IPS DF 4.7 (cell line): ENCODE measurements around the gene ARID1B.
"Not testable (repeated sequence)": the region's sequence is repeated elsewhere in the genome, so short reads cannot be mapped to it uniquely, and the experiment has no call there.

Experiments
- DNase-seq: peaks from one replicate; pipeline ENCODE4 v3.0.0-alpha.2; 2013; ENCODE audit warnings: low spot score; ENCODE audit errors: extremely low read depth

The ARID1B gene

DNA sequence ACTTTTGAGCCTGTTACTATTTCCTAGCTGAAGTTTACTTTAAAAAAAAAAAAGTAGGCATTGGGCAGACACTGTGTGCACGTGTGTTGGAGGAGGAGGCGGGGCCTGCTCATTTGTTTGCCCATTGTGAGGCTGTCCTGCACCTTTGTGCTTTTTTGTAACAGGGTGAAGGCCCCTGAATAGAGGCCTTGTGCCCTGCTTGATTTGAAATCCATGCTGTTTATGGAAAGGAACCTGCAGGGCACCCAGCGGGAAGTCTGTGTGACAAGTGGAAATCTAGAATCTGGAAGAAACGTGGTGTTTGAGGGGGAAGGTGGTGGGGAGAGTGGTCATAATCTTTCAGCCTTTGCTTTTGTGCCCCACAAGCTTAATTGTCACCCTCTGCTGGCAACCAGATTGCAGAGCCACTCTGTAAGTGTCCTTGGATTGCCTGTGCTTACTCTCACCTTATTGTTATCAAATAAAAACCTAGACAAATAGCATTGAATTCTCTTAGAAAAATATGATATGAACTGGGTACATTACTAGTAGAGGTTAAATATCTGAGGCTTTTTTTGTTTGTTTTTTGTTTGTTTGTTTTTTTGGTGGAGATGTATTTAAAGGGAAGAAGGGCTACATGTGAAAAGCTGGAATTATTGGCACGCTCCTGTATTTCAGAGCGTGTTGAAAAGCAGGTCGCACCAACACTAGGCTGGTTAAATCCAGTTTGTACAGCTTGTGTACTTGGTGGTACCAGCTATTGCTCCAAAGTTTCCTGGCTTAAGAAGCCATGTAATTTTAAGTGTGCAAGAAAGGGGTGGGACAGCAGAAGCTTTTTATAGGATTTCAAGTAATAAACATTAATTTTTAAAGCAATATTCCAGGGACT is 156.3 kb downstream of the ARID1B start:
- no peak for DNase-seq

DNA sequence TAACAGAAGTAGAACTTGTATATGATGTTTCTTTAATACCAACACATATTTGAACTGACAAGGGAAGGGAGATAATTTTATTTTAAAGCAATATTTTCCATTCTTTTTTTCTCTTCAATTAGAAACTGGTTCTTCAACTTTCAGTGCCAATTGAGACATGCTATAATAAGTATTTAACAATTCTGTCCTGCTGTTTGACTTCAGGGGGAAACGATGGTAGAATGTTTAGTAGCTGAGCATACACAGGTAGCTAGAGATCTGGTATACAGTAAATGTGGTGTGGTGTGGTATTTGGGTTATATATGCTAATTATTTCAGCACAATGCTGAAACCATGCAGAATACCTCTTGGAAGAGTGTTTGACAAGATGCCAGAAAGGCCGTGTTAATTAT is 156.9 kb downstream of the ARID1B start:
- DNase-seq: no peak

DNA sequence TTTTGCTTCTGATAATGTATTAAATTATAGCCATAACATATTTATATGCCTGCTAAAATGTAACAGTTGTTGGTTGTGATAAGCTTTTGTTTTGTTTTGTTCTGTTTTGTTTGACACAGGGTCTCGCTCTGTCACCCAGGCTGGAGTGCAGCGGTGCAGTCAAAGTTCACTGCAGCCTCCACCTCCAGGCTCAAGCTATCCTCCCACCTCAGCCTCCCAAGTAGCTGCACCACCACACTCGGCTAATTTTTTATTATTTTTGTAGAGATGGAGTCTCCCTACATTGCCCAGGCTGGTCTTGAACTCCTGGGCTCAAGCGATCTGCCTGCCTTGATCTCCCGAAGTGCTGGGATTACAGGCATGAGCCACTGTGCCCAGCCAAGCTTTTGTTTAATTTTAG is 157.8 kb downstream of the ARID1B start:
- no peak for DNase-seq

DNA sequence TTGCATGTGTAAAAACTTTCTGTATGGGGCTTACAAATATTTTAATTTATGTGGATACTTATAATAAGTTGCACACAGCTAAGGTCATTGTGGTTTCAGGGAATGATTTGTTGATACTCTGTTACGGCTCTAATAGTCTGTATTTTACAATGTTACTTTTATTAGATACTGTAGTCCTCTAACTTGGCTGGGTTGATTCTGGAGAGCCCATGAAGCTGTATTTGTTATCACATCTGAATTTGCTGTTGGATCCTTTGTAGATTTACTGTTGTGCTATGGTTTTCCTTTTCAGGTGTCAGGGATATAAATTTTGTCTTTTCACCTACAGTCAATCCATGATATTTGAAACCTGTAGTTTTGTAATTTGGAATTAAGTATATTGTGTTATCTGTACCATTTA is 161.0 kb downstream of the ARID1B start:
- no peak for DNase-seq

- DNase-seq: no peak
Measured at GRCh38 chr6:156940221-156940620, 163.0 kb downstream of the ARID1B start.

GRCh38 chr6:156942266-156942665 is 165.1 kb downstream of the ARID1B start:
- DNase-seq: no peak

DNA sequence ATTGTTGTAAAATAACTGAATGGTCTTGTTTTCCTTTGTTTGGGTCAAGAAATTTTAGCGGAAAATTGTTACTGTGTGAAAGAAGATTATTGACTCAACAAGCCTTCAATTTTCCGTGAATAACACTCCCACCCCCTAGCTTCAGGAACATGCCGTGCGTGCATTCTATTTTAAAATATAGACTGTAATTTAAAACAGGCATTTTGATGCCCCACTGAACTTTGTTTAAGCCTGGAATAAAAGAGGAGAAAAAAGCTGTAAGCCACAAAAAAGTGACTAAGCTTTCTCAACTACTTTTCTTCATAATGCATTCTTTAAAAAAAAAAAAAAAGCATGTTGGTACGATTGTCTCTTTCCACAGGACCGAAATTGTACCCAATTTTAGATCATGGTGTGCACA is 166.0 kb downstream of the ARID1B start:
- no peak for DNase-seq

DNA sequence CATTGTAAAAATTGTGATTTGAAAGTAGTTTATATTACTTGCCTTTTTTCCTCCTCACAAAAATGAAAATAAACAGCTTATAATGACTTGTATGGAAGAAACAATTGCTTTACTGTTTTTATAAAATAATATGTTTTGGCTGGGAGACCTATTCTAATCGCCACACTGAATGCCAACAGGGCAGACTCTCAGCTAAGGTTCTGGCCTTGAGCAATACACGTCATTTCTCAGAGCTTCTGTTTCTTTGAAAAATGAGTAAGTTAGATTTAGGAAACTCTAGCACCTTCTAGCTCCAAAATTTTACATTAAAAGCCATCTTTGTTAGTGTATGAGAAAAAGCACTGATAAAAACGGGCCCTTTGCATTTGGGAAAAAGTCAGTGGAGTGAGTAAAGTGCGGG is 166.6 kb downstream of the ARID1B start:
- DNase-seq: no peak

DNA sequence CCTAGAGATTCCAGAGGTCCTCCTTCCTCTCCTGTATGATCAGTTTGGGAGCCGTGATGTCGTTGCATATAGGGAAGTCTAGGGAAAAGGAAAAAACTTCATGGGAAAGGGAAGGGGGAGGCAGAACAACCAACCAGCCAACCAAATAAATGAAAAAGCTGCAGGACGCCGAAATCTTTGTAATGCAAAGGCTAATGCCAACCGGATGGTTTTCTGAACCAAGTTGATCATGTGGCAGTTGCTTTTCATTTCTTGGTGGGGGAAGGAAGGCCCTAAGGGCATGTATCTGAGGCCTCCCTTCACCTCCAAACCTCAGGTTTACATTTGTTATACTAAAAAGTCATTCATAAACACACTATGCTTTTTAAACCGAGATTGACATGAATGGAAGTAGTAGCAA is 167.2 kb downstream of the ARID1B start:
- DNase-seq: no peak

DNA sequence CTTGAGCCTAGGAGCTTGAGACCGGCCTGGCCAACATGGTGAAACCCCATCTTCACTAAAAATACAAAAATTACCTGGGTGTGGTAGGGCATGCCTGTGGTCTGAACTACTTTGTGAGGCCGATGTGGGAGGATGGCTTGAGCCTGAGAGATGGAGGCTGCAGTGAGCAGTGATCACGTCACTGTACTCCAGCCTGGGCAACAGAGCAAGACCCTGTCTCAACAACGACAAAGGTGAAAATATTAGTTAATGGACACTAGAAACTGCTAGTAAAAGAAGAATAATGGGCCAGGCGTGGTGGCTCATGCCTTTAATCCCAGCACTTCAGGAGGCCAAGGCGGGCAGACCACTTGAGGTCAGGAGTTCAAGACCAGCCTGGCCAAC is 168.6 kb downstream of the ARID1B start:
- DNase-seq: not testable (repeated sequence)

DNA sequence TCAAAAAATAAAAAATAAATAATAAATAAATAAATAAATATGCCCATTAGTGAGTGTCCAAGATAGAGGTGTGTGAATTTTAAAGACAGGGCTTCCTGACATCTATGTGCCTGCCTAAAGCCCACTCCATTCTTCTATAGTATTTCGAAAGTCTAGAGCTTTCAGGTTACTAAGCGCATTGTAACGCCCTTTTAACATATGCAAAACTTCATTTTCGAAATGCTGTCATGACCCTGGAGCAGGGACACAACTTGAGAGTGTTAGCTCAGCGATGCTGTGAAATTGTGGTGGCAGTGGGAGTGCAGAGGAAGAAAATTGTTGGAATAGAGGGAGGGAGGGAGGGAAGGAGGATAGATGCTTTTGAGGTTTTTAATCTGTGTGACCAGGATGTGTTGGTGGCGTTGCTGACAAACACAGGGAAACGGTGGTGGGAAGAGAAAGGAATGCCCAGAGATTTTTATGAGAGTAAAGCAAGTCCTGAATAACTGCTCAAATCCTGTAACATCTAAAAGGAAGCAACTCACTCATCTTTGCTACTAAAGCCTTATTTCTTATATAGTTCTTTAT is 169.3 kb downstream of the ARID1B start:
- no peak for DNase-seq

- DNase-seq: no peak
Measured at GRCh38 chr6:156948277-156948676, 171.1 kb downstream of the ARID1B start.

DNA sequence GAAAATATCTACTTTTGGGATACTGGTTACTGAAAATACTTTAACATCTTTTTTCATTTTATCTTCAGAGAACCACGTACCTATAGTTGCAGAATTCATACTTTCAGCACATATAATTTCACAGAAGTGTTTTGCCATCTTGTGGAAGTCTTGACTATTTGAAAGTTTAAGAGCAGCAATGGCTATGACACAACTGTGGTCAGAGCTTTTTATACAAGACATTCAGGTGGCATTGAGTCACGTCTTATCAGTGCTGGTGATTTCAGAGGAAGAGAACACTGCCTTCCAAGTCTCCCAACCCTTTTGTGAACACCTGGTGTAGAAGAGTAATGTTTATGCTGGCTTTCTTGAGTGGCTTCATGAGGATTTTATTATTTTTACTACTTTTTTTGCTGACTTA is 171.6 kb downstream of the ARID1B start:
- DNase-seq: no peak

GRCh38 chr6:156949376-156949775 is 172.2 kb downstream of the ARID1B start:
- DNase-seq: no peak

DNA sequence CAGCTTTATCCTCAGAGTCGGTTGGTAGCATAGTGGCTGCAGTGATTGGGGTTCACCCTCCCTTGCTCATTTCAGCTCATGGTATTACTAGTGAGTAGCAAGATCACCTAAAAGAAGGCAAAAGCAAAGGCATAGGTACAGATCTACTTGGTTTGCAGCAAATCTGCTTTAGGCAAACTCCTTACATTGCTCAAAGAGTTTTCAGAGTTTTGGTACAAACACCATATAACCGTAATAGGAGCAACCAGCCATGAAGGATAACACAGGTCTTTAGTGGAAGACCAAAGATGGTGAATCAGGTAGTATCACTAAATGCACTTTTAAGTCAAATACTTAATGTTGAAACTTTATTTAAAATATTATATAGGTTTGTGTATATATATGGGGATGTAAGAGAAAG is 172.9 kb downstream of the ARID1B start:
- DNase-seq: no peak

DNA sequence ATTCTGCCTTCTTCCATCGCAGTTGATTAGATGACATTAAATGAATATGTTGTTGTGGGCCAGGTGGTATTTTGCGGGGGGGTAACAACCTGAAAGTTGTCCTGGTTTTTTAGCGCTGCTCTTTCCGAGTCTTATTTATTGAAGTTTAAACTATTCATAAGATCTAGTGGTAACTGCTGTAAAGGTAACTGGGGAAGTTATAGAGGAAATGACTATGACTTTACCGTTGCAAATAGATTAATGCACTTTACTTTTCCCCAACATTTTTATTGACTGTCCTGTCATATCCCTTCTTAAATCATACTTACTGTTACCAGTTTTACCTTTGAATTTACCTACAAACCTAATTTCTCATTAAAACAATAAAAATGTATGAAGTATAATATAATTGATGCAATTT is 173.4 kb downstream of the ARID1B start:
- no peak for DNase-seq

GRCh38 chr6:156952401-156952800 is 175.2 kb downstream of the ARID1B start:
- no peak for DNase-seq

DNA sequence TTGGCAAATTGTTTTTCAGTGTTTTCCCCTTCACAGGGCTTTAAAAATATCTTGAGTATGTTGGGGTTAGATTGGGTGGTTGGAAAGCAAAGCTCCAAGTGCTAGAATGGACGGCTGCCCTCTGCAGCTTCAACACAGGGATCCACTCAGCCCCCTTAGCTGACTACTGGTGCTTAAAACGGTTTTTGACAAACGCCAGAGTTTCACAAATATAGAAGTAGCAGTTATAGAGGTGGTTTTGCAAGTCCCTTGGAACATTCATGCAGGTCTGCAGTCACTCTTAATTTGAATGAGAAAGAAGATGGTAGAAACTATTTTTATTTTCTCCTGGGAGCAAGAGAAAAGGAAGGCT is 175.9 kb downstream of the ARID1B start:
- DNase-seq: no peak

GRCh38 chr6:156953479-156954146 is 176.4 kb downstream of the ARID1B start:
- DNase-seq: no peak

DNA sequence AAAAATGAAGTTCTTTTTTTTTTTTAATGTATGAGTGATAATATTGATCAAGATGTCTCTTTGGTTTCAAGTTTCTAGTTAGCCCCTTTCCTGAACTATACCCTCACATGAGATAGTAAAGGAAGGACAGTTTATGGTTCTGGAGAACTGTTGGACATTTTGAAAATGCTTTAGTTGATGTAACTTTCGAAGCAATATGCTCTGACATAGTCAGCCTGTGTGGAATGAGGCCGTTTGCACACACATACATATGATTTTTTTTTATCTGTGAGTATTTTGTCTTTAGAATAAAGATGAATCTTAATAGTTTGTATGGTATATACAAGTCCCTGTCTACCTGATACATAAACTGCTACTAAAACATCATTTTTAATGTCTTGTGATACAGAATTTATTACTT is 177.0 kb downstream of the ARID1B start:
- no peak for DNase-seq

GRCh38 chr6:156954816-156955215 is 177.6 kb downstream of the ARID1B start:
- DNase-seq: no peak

GRCh38 chr6:156955494-156956183 is 178.5 kb downstream of the ARID1B start:
- no peak for DNase-seq
